NCI-H2107 treated with DMSO at 0.1 percent for 48 hours (cell line): ENCODE data around the gene ARHGAP31.
"Not testable (repeated sequence)": the region's sequence is repeated elsewhere in the genome, so short reads cannot be mapped to it uniquely, and the experiment has no call there.

Source experiments
- DNase-seq: peaks from one replicate; lab custom pipeline; 2025; ENCODE audit not compliant: unreplicated experiment; lab: John Stamatoyannopoulos, UW

Gene ARHGAP31

GRCh38 chr3:119293871-119294695, at the start of gene ARHGAP31:
Gene ARHGAP31 (plus strand): TSS chr3:119294383. CDS start chr3:119294905, 522 bp downstream.
- no peak for DNase-seq

GRCh38 chr3:119245778-119246177, 48.4 kb upstream of the ARHGAP31 start:
- DNase-seq = no peak

- no peak for DNase-seq
These were observed 39.0 kb upstream of the ARHGAP31 start for GRCh38 chr3:119255214-119255613.

GRCh38 chr3:119257111-119257510, 37.1 kb upstream of the ARHGAP31 start:
- DNase-seq = no peak

GRCh38 chr3:119257654-119258410, 36.4 kb upstream of the ARHGAP31 start:
- DNase-seq = no peak

GRCh38 chr3:119258915-119259314, 35.3 kb upstream of the ARHGAP31 start:
- DNase-seq = no peak

GRCh38 chr3:119259821-119260220, 34.4 kb upstream of the ARHGAP31 start:
- DNase-seq = no peak

- DNase-seq = no peak
These were observed 33.1 kb upstream of the ARHGAP31 start for GRCh38 chr3:119261055-119261454.

- DNase-seq = not testable (repeated sequence)
These were observed 24.0 kb upstream of the ARHGAP31 start for GRCh38 chr3:119270212-119270611.

- no peak for DNase-seq
These were observed 17.5 kb upstream of the ARHGAP31 start for GRCh38 chr3:119276680-119277079.

- no peak for DNase-seq
These were observed 15.1 kb upstream of the ARHGAP31 start for GRCh38 chr3:119279101-119279554.

- no peak for DNase-seq
These were observed 14.5 kb upstream of the ARHGAP31 start for GRCh38 chr3:119279584-119280243.

GRCh38 chr3:119288669-119289403, 5.3 kb upstream of the ARHGAP31 start:
- DNase-seq = no peak

GRCh38 chr3:119289404-119289770, 4.8 kb upstream of the ARHGAP31 start:
- no peak for DNase-seq

- DNase-seq = no peak
These were observed 3.6 kb upstream of the ARHGAP31 start for GRCh38 chr3:119290613-119291012.

- no peak for DNase-seq
These were observed 3.0 kb upstream of the ARHGAP31 start for GRCh38 chr3:119291062-119291700.

GRCh38 chr3:119292666-119293065, 1.5 kb upstream of the ARHGAP31 start:
- no peak for DNase-seq

- no peak for DNase-seq
These were observed 895 bp upstream of the ARHGAP31 start for GRCh38 chr3:119293105-119293870.
